Endodermal cell (in vitro differentiated cells): ENCODE measurements around the gene CATSPERD. TPM values are rescaled to one million over a fixed set of nuclear protein-coding genes. Genes with fewer than 3 reads are reported as not detected.

Experiments
- DNase-seq: peaks from one replicate; pipeline ENCODE4 v3.0.0-alpha.2; 2017
- H3K27ac ChIP-seq: 2 replicates; pipeline ENCODE4 v1.5.1; 2013; ENCODE audit warnings: mild to moderate bottlenecking, low read depth, low read length, moderate library complexity
- H3K27me3 ChIP-seq: 2 replicates; pipeline ENCODE4 v1.6.1; 2013; ENCODE audit warnings: mild to moderate bottlenecking, low read length, moderate library complexity; ENCODE audit not compliant: insufficient read depth, control insufficient read depth, poor library complexity, severe bottlenecking
- H3K36me3 ChIP-seq: 2 replicates; pipeline ENCODE4 v1.7.0; 2013; ENCODE audit warnings: mild to moderate bottlenecking, low read length, moderate library complexity; ENCODE audit not compliant: control insufficient read depth, insufficient read depth
- H3K4me1 ChIP-seq: one replicate; pipeline ENCODE4 v1.7.0; 2013; ENCODE audit warnings: low read length; ENCODE audit not compliant: control insufficient read depth, insufficient read depth
- H3K4me3 ChIP-seq: 2 replicates; pipeline ENCODE4 v1.5.1; 2013; ENCODE audit warnings: mild to moderate bottlenecking, low read length, moderate library complexity
- H3K9ac ChIP-seq: 2 replicates; pipeline ENCODE4 v1.6.1; 2013; ENCODE audit warnings: mild to moderate bottlenecking, low read length, moderate library complexity; ENCODE audit not compliant: poor library complexity, severe bottlenecking; ENCODE audit errors: extremely low read depth
- H3K9me3 ChIP-seq: 2 replicates; pipeline ENCODE4 v1.6.1; 2013; ENCODE audit warnings: mild to moderate bottlenecking, low read length, moderate library complexity; ENCODE audit not compliant: control insufficient read depth
- H3K27ac Mint-ChIP-seq: 2 replicates; pipeline ENCODE4 v1.8.0; 2020; ENCODE audit warnings: mixed read lengths
- H3K27me3 Mint-ChIP-seq: 2 replicates; pipeline ENCODE4 v1.8.0; 2021; ENCODE audit warnings: mild to moderate bottlenecking, mixed read lengths; ENCODE audit not compliant: insufficient read depth
- H3K36me3 Mint-ChIP-seq: 2 replicates; pipeline ENCODE4 v1.8.0; 2020; ENCODE audit warnings: low read depth, mixed read lengths
- H3K4me1 Mint-ChIP-seq: 2 replicates; pipeline ENCODE4 v1.8.0; 2020; ENCODE audit warnings: mixed read lengths
- H3K4me3 Mint-ChIP-seq: 2 replicates; pipeline ENCODE4 v1.8.0; 2020; ENCODE audit warnings: mild to moderate bottlenecking, moderate library complexity, mixed read lengths
- H3K9me3 Mint-ChIP-seq: 2 replicates; pipeline ENCODE4 v1.8.0; 2020; ENCODE audit warnings: mild to moderate bottlenecking, mixed read lengths
- WGBS, 2 experiments: methylation state at CpG; one replicate each; pipeline versions ENCODE4 v1.1.5 to v1.1.7; 2013; ENCODE audit warnings: missing lambda C conversion rate in 2 of 2, mixed read lengths in 1 of 2; ENCODE audit not compliant: insufficient coverage in 1 of 2, insufficient read length in 1 of 2; 5-methylcytosine and 5-hydroxymethylcytosine counted together
- total RNA-seq, 2 donors: library from RNA; stranded (reverse); fragmentation: NEBNext Ultra II Directional in 1 of 2; extraction: Animal tissue kit (Norgen Biotek cat#: 25700) in 1 of 2; gene quantifications; 2 replicates in 1 of 2; 3 replicates in 1 of 2; pipeline ENCODE4 v1.2.1, GENCODE V29; 2021
- TF ChIP-seq, protein P1 (sequence below): fragments of 200-600 bp; sonication (generic); conservative IDR thresholded peaks from 2 replicates; pipeline ENCODE4 v1.5.0; 2021; ENCODE audit warnings: antibody characterized with exemption, mild to moderate bottlenecking

The CATSPERD gene
- total RNA-seq, 2 donors from 2014 or later = not detected

DNA sequence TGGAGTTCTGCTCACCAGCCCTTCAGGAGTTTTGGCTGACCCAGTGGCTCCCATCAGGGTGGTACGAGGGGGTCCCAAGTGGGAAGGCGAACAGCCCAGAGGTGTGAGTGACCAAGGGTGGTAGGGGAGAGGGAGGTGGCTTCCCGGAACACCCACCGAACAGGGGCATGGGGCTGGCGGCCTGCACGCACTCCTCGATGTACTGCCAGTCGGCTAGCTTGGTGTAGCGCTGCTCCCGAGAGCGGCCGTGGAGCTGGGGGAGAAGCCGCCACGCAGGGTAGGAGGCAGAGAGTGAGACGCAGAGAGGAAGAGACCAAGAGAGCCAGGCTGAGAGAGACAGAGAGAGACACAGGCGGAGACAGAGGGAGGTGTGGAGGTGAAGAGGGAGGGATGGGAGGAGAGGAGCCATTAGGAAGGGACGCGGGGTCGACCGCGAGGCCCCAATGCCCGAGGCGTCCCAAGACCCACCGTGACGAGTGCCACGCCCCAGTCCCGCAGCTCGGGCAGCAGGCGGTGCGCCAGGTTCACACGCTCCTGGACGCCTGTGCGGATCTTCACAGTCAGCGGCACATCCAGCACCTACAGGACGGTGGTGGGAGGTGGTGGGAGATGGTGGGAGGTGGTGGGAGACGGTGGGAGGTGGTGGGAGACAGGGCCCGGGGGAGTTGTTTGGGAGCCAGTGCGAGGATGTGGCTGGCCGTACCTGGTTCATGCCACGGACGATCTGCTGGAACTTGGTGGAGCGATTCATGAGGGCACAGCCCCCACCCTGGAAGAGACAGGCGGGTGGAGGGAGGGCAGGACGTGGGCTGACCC lies 66.4 kb downstream of the CATSPERD start:
- no peak overlapping the region for H3K4me3 Mint-ChIP-seq
- DNase-seq = no peak
- Histone ChIP-seq H3K27ac (no peak overlapping the region), H3K36me3 (peaks cover 29% of the 10 kb centered on the region), H3K4me3 (no peak overlapping the region), H3K27me3 (no peaks in the 10 kb centered on the region), H3K9ac (no peak overlapping the region), H3K4me1 (peaks cover 4% of the 10 kb centered on the region), H3K9me3 (no peaks in the 10 kb centered on the region)
- peaks cover 3% of the 10 kb centered on the region for H3K9me3 Mint-ChIP-seq
- no peak overlapping the region for H3K27ac Mint-ChIP-seq
- peaks cover 3% of the 10 kb centered on the region for H3K4me1 Mint-ChIP-seq
- no peaks in the 10 kb centered on the region for H3K27me3 Mint-ChIP-seq
- peaks cover 35% of the 10 kb centered on the region for H3K36me3 Mint-ChIP-seq
- WGBS, 2 experiments = 95% methylated on average over 28 to 44 of the region's 44 CpGs
- TF ChIP-seq, protein P1, sequence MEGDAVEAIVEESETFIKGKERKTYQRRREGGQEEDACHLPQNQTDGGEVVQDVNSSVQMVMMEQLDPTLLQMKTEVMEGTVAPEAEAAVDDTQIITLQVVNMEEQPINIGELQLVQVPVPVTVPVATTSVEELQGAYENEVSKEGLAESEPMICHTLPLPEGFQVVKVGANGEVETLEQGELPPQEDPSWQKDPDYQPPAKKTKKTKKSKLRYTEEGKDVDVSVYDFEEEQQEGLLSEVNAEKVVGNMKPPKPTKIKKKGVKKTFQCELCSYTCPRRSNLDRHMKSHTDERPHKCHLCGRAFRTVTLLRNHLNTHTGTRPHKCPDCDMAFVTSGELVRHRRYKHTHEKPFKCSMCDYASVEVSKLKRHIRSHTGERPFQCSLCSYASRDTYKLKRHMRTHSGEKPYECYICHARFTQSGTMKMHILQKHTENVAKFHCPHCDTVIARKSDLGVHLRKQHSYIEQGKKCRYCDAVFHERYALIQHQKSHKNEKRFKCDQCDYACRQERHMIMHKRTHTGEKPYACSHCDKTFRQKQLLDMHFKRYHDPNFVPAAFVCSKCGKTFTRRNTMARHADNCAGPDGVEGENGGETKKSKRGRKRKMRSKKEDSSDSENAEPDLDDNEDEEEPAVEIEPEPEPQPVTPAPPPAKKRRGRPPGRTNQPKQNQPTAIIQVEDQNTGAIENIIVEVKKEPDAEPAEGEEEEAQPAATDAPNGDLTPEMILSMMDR = no peak

DNA sequence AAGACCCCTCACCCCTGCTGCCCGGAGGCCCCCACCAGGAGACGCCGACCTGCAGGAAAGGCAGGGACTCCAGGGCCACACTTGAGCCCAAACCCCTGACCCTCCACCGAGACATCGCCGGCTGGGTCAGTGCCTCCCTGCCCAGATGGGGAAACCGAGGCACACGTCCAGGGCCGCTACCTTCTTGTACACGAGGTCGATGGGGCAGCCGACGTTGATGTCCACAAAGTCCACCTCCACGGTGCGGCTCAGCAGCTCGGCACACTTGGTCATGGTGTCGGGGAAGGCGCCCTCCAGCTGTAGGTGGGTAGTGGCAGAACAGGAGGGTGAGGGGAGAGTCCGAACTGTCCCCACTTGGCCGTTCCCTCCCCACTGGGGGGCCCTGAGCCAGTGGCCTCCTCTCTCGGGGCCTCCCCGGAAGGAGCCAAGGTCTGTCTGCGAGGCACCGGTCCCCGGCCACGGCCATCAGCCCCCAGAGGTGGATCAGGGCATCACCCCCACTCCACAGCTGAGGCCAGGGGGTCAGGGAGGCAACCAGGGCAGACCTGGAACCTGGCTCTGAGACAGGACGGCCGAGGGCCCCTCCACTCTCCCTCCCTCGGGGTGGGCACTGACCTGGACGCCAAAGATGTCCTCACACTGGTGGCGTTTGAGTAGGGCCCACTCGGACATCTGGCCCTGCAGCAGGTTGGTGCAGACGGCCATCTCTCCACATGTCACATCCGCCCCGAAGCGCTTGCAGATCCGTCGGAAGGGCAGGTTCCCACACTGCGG lies 67.2 kb downstream of the CATSPERD start:
- Mint-ChIP-seq H3K9me3 (peaks cover 3% of the 10 kb centered on the region), H3K36me3 (peaks cover 35% of the 10 kb centered on the region), H3K4me1 (peaks cover 3% of the 10 kb centered on the region), H3K27ac (no peak overlapping the region), H3K27me3 (no peaks in the 10 kb centered on the region), H3K4me3 (no peak overlapping the region)
- 95% methylated on average over 29 to 39 of the region's 39 CpGs for WGBS, 2 experiments
- Histone ChIP-seq H3K9ac (no peak overlapping the region), H3K27me3 (no peaks in the 10 kb centered on the region), H3K36me3 (peaks cover 29% of the 10 kb centered on the region), H3K4me3 (no peak overlapping the region), H3K27ac (no peak overlapping the region), H3K9me3 (no peaks in the 10 kb centered on the region), H3K4me1 (peaks cover 4% of the 10 kb centered on the region)
- DNase-seq = no peak
- TF ChIP-seq, protein P1 = no peak

DNA sequence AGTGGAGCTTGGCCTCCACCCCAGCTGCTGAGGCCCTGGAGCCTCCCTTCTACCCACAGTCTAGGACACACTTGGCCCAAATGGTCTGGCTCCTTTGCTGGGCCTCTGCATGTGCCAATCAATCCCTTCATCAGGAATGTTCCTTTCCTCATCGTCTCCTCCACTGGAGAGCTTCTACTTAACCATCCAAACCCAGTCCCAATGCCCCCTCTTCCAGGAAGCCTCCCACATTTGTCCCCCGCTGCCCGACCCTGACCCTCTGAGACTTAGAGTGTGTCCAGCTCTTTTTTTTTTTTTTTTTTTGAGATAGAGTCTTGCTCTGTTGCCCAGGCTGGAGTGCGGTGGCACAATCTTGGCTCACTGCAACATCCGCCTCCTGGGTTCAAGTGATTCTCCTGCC lies 68.0 kb downstream of the CATSPERD start:
- Histone ChIP-seq H3K27ac (no peak overlapping the region), H3K9me3 (no peaks in the 10 kb centered on the region), H3K36me3 (peaks cover 29% of the 10 kb centered on the region), H3K27me3 (no peaks in the 10 kb centered on the region), H3K4me1 (peaks cover 4% of the 10 kb centered on the region), H3K4me3 (no peak overlapping the region), H3K9ac (no peak overlapping the region)
- peaks cover 2% of the 10 kb centered on the region for H3K27me3 Mint-ChIP-seq
- TF ChIP-seq, protein P1 = no peak
- no peak overlapping the region for H3K4me3 Mint-ChIP-seq
- no peak for DNase-seq
- 95% methylated on average over 5 of the region's 5 CpGs; no CpG with 5 or more reads in 1 of the 2 experiments for WGBS, 2 experiments
- H3K27ac Mint-ChIP-seq = no peak overlapping the region
- peaks cover 35% of the 10 kb centered on the region for H3K36me3 Mint-ChIP-seq
- H3K9me3 Mint-ChIP-seq = peaks cover 3% of the 10 kb centered on the region
- peaks cover 3% of the 10 kb centered on the region for H3K4me1 Mint-ChIP-seq
